Urinary bladder (tissue), 4 donors: ENCODE measurements around the gene IL1RN. TPM values are rescaled to one million over a fixed set of nuclear protein-coding genes. Genes with fewer than 3 reads are reported as not detected.

Experiments
- DNase-seq: peaks from one replicate; pipeline ENCODE4 v3.0.0-alpha.2; 2015; ENCODE audit errors: extremely low spot score
- H3K27ac ChIP-seq: one replicate; pipeline ENCODE4 v1.5.1; 2013; ENCODE audit warnings: low read depth, mild to moderate bottlenecking, moderate library complexity
- H3K36me3 ChIP-seq: one replicate; pipeline ENCODE4 v1.6.1; 2013; ENCODE audit warnings: mild to moderate bottlenecking, moderate library complexity; ENCODE audit not compliant: insufficient read depth
- H3K4me1 ChIP-seq: one replicate; pipeline ENCODE4 v1.6.1; 2013; ENCODE audit warnings: mild to moderate bottlenecking, moderate library complexity; ENCODE audit not compliant: insufficient read depth
- H3K4me3 ChIP-seq: one replicate; pipeline ENCODE4 v1.5.1; 2013; ENCODE audit warnings: low read depth, low read length
- WGBS: extraction: QIAGEN DNeasy Blood & Tissue Kit; methylation state at CpG from one replicate; pipeline ENCODE4 v1.1.7; 2013; 5-methylcytosine and 5-hydroxymethylcytosine counted together
- polyA plus RNA-seq: library from polyadenylated mRNA; stranded (reverse); fragments of 200-250 nt; gene quantifications from one replicate; pipeline ENCODE4 v1.2.3, GENCODE V29; 2013
- small RNA-seq: library from RNA; depleted of rRNA; stranded (forward); fragments of <200 nt; gene quantifications from one replicate; pipeline ENCODE3, GENCODE V24; 2014
- total RNA-seq: library from RNA; depleted of rRNA; stranded (reverse); fragments of >200 nt; gene quantifications from one replicate; pipeline ENCODE4 v1.2.3, GENCODE V29; 2014
- donor health status: healthy with polysubstance abuse.
- donor health status: healthy.

Gene IL1RN
- total and polyA plus RNA-seq, 2 donors, result 4.9 to 6.7 TPM

DNA sequence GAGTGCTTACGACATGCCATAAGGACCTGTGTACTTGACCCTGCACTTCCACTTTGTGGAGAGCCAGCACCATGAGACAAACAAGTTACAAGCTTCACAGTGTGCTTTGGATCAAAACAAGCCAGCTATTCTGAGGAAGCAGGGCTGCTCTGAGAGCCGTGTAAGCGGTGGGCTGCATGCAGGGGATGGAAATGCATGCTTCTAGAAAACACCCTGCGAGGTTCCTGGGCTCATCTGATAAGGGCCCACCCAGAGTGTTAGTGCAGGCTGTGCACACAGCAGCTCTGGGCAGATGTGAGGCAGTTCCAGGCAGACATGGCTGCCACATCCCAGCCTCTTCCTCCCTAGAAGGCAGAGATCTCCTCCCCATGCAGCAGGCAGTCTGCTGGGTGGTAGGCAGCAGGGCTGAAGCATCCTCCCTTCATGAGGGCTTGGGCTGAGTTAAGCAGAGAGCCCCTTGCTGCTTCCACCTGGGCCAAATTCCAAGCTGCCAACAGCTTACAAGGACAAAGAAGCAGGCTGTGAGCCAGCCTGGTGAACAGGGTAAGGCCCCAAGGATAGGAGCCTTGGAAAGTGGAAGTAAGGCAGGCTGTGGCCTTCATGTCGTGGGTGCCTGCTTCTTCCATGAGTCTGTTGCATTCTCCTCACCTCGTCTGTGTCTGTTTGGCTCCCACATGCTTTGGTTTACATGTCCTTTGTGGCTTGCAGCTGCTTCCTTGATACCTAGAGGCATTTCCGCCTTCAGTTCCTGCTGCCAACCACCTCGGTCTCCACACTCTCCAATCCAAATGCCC is 54.1 kb downstream of the IL1RN start:
- Histone ChIP-seq H3K4me3 (no peak overlapping the region), H3K36me3 (no peaks in the 10 kb centered on the region), H3K27ac (no peak overlapping the region), H3K4me1 (no peaks in the 10 kb centered on the region)
- WGBS, result 57% methylated on average over 8 of the region's 8 CpGs
- no peak for DNase-seq

- 91% methylated on average over 15 of the region's 15 CpGs for WGBS
- H3K4me3 ChIP-seq, result no peak overlapping the region
- no peak for DNase-seq
- no peaks in the 10 kb centered on the region for H3K4me1 ChIP-seq
- no peak overlapping the region for H3K27ac ChIP-seq
- no peaks in the 10 kb centered on the region for H3K36me3 ChIP-seq
Observed at GRCh38 chr2:113182471-113183260, 55.3 kb downstream of the IL1RN start.

- H3K4me3 ChIP-seq, result no peak overlapping the region
- no peak for DNase-seq
- 87% methylated on average over 8 of the region's 8 CpGs for WGBS
- no peaks in the 10 kb centered on the region for H3K36me3 ChIP-seq
- no peak overlapping the region for H3K27ac ChIP-seq
- no peaks in the 10 kb centered on the region for H3K4me1 ChIP-seq
Observed at GRCh38 chr2:113183264-113183663, 55.9 kb downstream of the IL1RN start.

Small RNAs within 50 kb of the gene (small RNA-seq; reads per million reads assigned to genes)
- 0.35 reads per million, percentile 23 among the genes with 10 or more reads in this experiment for gene RNU6-1180P

Other genes with a start within 250 kb of the IL1RN start
- not detected for gene IL37, start 216.4 kb upstream of the IL1RN start, total RNA-seq
- gene IL37, start 216.4 kb upstream of the IL1RN start, polyA plus RNA-seq, result not detected
- gene IL36G, start 149.6 kb upstream of the IL1RN start, total RNA-seq, result not detected
- not detected for gene IL36G, start 149.6 kb upstream of the IL1RN start, polyA plus RNA-seq
- not detected for gene IL36A, start 122.1 kb upstream of the IL1RN start, total RNA-seq
- gene IL36A, start 122.1 kb upstream of the IL1RN start, polyA plus RNA-seq, result not detected
- gene IL36B, start 74.7 kb upstream of the IL1RN start, total RNA-seq, result not detected
- gene IL36B, start 74.7 kb upstream of the IL1RN start, polyA plus RNA-seq, result not detected
- 0.26 TPM for gene IL36RN, start 68.4 kb upstream of the IL1RN start, total RNA-seq
- gene IL36RN, start 68.4 kb upstream of the IL1RN start, polyA plus RNA-seq, result not detected
- gene IL1F10, start 59.6 kb upstream of the IL1RN start, total RNA-seq, result not detected
- gene IL1F10, start 59.6 kb upstream of the IL1RN start, polyA plus RNA-seq, result not detected
- 9.7 TPM for gene PSD4, start 46.4 kb downstream of the IL1RN start, total RNA-seq
- gene PSD4, start 46.4 kb downstream of the IL1RN start, polyA plus RNA-seq, result 6.3 TPM
- gene PAX8, start 151.3 kb downstream of the IL1RN start, total RNA-seq, result 0.26 TPM
- gene PAX8, start 151.3 kb downstream of the IL1RN start, polyA plus RNA-seq, result 0.19 TPM